RWPE1 (cell line): ENCODE data around the gene MCM3.

Experiments used
- CTCF ChIA-PET: fragments of 350-600 bp; sonication (Branson Sonifier 250); formaldehyde crosslinking; extraction: SDS; loops from one replicate; lab custom pipeline; 2021; lab: Yijun Ruan, JAX
- POLR2A ChIA-PET: fragments of 400-600 bp; formaldehyde crosslinking; extraction: SDS; loops from one replicate; lab custom pipeline; 2020; ENCODE audit warnings: antibody characterized with exemption; ENCODE audit not compliant: low non-redundant PET; lab: Yijun Ruan, JAX
- DNase-seq: peaks from one replicate; pipeline ENCODE4 v3.0.0; 2012; ENCODE audit warnings: low spot score
- H3K27ac ChIP-seq: fragments of 450-650 bp; 2 replicates; pipeline ENCODE4 v1.5.1; 2017
- TF ChIP-seq, protein P1 (sequence below): fragments of 450-650 bp; conservative IDR thresholded peaks from 2 replicates; pipeline ENCODE4 v1.5.1; 2017; ENCODE audit warnings: low read depth, mild to moderate bottlenecking

Gene MCM3

DNA sequence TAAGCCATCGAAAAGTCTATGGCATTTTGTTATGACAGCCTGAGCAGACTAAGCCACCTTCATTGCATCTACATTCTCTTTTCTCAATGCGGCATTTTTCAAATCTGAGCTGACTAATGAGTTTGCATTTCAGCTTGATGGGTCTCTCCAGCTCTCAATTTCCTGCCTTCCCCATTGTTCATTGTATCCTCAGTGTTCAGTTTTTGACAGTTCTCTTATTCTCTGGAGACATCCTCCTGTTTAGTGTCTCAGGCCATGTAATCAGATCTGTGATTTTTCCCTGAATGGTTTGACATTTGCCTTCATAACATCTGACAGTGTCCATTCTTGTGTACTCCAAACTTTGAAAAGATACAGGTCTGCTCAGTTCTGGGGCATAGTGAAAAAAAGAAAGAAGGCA lies 27.9 kb upstream of the MCM3 start:
- no peak for DNase-seq
- TF ChIP-seq, protein P1, sequence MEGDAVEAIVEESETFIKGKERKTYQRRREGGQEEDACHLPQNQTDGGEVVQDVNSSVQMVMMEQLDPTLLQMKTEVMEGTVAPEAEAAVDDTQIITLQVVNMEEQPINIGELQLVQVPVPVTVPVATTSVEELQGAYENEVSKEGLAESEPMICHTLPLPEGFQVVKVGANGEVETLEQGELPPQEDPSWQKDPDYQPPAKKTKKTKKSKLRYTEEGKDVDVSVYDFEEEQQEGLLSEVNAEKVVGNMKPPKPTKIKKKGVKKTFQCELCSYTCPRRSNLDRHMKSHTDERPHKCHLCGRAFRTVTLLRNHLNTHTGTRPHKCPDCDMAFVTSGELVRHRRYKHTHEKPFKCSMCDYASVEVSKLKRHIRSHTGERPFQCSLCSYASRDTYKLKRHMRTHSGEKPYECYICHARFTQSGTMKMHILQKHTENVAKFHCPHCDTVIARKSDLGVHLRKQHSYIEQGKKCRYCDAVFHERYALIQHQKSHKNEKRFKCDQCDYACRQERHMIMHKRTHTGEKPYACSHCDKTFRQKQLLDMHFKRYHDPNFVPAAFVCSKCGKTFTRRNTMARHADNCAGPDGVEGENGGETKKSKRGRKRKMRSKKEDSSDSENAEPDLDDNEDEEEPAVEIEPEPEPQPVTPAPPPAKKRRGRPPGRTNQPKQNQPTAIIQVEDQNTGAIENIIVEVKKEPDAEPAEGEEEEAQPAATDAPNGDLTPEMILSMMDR, result no peak
- ChIA-PET CTCF (no interaction called here), POLR2A (no interaction called here)
- H3K27ac ChIP-seq, result no peak overlapping the region

DNA sequence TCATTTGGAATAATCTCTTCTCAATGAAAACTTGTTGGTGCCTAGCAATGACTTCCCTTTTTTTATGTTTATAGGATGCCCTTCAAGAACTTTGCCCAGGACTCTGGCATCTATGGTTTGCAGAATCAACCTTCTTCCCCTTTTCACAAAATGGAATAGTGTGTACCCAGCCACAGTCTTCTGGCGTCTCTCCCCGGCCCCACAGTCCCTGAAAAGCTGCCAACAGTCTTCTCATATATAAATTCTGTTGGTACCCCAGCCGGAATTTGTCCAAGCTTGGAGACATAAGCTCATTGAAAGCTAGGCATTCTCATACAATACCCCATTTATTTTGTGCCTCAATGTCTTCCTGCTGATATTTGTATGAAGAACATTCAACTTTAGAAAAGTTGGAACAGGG lies 26.4 kb upstream of the MCM3 start:
- POLR2A ChIA-PET, result no interaction called here
- DNase-seq, result no peak
- no peak overlapping the region for H3K27ac ChIP-seq
- CTCF ChIA-PET, result interaction anchor here (0.6 kb wide), 1 partner anchor 318 kb away, joined by 4 read pairs; no protein-coding TSS in a partner anchor
- TF ChIP-seq, protein P1, result no peak

DNA sequence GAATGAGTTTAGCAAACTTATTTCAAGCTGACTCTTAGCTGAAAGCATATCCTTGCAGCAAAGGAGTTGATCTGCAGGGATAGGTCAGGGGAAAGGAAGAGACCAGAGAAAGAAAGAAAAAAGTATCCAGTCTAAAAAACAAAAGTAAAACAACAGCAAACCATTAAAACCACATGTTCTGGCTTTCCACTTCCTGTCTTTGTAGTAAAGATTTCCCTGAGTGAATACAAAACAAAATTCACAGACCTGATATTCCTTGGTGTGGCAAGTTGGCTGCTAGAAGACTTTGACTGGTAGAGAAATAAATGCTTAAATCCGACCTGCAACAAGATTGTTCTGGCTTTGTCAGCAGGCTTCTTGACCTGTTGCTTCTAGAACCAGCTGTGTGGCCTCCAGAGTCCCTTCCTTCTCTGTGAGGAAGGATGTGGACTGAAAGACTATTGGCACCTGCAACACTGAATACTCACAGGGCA lies 23.4 kb upstream of the MCM3 start:
- TF ChIP-seq, protein P1, result no peak
- CTCF ChIA-PET, result interaction anchor here (0.6 kb wide), 1 partner anchor 13 kb away, joined by 4 read pairs; no protein-coding TSS in a partner anchor
- H3K27ac ChIP-seq, result no peak overlapping the region
- POLR2A ChIA-PET, result no interaction called here
- DNase-seq, result no peak

DNA sequence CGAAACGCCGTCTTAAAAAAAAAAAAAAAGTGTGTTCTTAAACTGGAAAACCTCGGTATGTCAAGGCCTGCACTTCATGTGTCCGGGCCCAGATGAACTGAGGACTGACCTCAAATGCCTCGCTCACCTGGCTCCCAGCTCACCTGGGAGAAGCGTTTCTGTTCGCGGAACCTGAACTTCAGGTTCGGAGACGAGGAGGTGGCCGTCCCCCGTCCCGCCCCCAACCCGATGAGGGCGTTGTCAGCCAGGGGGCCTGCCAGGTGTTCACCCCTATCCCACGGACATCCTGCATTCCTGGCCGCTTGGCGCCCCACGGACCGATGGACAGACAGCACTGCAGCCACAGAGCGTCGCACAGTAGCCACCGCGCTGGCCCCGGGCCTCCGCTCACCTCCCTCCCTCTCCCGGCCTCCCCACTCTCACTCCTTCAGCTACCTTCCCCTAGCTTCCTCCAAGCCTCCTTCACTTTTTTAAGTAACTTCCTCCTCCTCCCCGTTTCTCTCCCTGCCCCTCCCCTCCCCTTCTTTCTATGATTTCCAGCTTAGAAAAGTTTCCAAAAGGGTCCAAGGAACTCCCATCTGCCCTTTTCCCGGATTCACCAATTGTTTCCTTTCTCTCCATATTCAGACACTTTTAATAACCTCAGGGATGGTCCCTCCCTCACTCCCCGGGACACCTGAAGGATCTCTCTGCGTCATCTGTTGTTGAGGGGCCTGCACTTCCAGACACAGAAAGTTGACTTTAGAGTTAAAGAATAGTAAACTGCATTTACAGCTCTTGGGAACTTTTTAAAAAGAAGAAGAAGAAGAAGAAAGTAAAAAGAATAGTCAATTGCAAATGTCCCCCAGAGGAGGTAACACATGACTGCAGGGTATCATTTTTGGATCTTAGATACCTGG lies 22.7 kb upstream of the MCM3 start:
- no peak overlapping the region for H3K27ac ChIP-seq
- ChIA-PET POLR2A (no interaction called here), CTCF (interaction anchor here (0.6 kb wide), 1 partner anchor 13 kb away, joined by 4 read pairs; no protein-coding TSS in a partner anchor)
- TF ChIP-seq, protein P1, result no peak
- no peak for DNase-seq

DNA sequence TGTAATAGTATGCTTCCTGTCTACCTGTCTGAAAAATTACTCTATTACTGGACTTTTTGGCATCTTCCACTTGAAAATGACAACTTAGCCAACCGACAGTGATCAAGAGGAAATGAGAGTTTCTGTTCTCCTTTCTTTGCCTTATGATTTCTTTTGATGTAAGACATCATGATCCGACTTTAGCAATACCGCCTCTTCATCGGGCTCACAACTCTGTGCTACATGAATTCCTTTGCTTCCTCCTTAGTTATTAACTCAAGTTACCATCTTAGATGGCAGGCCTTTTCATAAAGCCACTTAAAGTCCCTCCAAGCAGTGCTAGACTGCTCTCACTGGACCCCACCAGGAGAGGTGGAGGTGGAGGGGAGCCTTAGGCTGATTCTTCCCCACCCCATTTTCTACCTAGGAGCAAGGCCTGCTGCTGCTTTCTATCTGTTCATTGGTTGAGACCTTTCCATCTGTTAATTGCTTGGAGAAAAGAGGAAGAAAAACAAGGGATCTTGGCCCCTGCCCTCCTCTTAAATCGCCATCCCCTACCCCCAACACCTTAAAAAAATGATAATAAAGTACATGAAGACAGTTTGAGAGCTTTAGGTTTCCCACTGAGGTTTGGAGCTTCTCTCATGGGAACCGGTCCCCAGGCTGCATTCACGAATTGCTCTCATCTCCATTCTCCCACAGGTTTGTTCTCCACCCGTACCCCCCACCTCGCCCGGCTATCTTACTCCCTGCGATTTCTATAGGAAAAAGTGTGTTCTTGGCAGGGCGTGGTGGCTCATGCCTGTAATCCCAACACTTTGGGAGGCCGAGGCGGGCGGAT lies 21.6 kb upstream of the MCM3 start:
- H3K27ac ChIP-seq, result no peak overlapping the region
- ChIA-PET CTCF (interaction anchor here (0.5 kb wide), 1 partner anchor 42 kb away, joined by 4 read pairs; no protein-coding TSS in a partner anchor), POLR2A (no interaction called here)
- no peak for DNase-seq
- TF ChIP-seq, protein P1, result no peak

DNA sequence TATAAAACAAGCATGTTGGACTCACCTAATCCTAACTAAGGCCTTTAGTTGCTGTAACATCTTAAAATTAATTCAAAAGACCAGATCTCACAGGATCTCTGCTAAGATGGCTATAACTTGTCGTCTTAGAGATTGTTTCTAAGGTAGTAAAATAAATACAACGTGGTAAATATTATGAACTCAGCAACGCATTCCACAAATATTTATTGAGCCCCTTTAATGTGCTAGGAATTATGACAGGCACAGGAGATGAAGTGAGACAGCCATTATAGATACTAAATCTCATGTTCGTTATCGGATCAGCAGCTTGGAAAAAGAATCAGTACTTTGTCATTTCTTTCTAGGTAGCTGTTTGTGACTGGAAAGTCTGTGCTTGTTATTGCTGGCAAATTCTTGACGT lies 20.9 kb upstream of the MCM3 start:
- CTCF ChIA-PET, result no interaction called here
- no peak for DNase-seq
- TF ChIP-seq, protein P1, result no peak
- POLR2A ChIA-PET, result no interaction called here
- no peak overlapping the region for H3K27ac ChIP-seq
